ENCODE measurements around the gene BLOC1S6. TPM values are rescaled to one million over a fixed set of nuclear protein-coding genes. Genes with fewer than 3 reads are reported as not detected.

The BLOC1S6 gene
- total and polyA plus RNA-seq, 8 donors: 37.0 to 54.0 (median 50.2) TPM

DNA sequence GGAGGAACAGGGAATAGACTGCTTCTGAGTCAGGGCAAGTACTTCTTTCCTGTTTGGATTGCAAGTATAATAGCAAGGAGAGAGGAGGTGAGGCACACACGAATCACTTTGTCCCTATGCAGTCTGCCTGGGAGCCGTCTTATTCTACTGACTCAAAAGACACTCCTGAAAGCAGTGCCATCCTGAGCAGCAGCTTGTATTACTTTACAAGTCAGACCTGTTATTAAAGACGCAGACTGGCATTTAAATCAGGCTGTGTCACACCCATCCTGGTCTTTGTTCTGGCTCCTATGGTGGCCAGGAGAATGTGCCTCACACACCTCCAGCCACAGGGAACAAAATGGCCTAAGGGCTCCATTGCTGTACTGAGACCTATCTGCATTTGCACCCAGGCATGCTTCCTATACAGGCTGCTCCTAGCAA lies 29.7 kb downstream of the BLOC1S6 start:
- no peak for DNase-seq
- Histone ChIP-seq H3K27me3 (no peaks in the 10 kb centered on the region), H3K4me3 (no peak overlapping the region), H3K27ac (no peak overlapping the region), H3K9me3 (no peaks in the 10 kb centered on the region), H3K36me3 (no peaks in the 10 kb centered on the region), H3K4me1 (no peaks in the 10 kb centered on the region)
- TF ChIP-seq, protein P1, sequence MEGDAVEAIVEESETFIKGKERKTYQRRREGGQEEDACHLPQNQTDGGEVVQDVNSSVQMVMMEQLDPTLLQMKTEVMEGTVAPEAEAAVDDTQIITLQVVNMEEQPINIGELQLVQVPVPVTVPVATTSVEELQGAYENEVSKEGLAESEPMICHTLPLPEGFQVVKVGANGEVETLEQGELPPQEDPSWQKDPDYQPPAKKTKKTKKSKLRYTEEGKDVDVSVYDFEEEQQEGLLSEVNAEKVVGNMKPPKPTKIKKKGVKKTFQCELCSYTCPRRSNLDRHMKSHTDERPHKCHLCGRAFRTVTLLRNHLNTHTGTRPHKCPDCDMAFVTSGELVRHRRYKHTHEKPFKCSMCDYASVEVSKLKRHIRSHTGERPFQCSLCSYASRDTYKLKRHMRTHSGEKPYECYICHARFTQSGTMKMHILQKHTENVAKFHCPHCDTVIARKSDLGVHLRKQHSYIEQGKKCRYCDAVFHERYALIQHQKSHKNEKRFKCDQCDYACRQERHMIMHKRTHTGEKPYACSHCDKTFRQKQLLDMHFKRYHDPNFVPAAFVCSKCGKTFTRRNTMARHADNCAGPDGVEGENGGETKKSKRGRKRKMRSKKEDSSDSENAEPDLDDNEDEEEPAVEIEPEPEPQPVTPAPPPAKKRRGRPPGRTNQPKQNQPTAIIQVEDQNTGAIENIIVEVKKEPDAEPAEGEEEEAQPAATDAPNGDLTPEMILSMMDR (IDR thresholded peaks at IDR 0.05): no peak
- intact Hi-C loops (cut with DNase I): no loop called here
- no peak for ATAC-seq

DNA sequence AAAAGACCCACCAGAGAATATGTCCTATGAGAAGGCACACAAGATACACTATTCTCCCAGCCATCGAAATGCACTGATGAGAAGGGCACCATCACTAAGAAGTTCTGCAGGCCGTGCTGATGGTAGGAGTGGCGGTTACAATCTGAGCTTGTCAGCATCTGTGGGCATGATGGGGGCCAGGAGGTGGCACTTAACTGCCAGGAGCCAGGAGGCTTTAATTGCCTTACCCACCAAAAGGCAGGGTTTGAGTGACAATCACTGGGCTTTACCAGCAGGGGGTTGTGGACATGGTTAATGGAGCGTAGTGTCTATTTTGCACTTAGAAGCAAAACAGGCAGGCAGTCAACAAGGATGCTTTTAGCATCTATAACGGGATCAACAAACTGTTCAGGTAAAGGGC lies 31.6 kb downstream of the BLOC1S6 start:
- Histone ChIP-seq H3K9me3 (no peaks in the 10 kb centered on the region), H3K4me1 (no peaks in the 10 kb centered on the region)

DNA sequence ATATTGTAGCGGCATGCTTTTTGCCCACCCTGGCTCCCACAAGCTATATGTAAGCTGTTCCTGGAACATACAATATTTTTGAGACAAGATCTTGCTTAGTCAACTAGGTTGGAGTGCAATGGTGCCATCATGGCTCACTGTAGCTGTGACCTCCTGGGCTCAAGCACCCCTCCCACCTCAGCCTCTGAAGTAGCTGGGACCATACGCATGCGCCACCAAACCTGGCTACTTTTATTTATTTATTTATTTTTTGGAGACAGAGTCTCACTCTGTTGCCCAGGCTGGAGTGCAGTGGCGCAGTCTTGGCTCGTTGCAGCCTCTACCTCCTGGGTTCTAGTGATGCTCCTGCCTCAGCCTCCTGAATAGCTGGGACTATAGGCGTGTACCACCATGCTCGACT lies 41.0 kb downstream of the BLOC1S6 start:
- Histone ChIP-seq H3K36me3 (no peaks in the 10 kb centered on the region), H3K4me3 (no peak overlapping the region), H3K27me3 (no peaks in the 10 kb centered on the region), H3K4me1 (peaks cover 0 to 9% of the 10 kb centered on the region in 2 donors), H3K27ac (no peak overlapping the region), H3K9me3 (peaks cover 0 to 32% of the 10 kb centered on the region in 2 donors)
- DNase-seq (no peak), ATAC-seq (no peak)
- TF ChIP-seq, protein P1 (IDR thresholded peaks at IDR 0.05): no peak
- intact Hi-C loops (cut with DNase I): no loop called here

More for the DNA sequence above, 31.6 kb downstream of the BLOC1S6 start:
- DNase-seq (no peak), ATAC-seq (no peak)
- Histone ChIP-seq H3K4me3 (no peak overlapping the region), H3K27me3 (no peaks in the 10 kb centered on the region), H3K27ac (no peak overlapping the region), H3K36me3 (no peaks in the 10 kb centered on the region)
- intact Hi-C loops (cut with DNase I): no loop called here
- TF ChIP-seq, protein P1 (IDR thresholded peaks at IDR 0.05): no peak

DNA sequence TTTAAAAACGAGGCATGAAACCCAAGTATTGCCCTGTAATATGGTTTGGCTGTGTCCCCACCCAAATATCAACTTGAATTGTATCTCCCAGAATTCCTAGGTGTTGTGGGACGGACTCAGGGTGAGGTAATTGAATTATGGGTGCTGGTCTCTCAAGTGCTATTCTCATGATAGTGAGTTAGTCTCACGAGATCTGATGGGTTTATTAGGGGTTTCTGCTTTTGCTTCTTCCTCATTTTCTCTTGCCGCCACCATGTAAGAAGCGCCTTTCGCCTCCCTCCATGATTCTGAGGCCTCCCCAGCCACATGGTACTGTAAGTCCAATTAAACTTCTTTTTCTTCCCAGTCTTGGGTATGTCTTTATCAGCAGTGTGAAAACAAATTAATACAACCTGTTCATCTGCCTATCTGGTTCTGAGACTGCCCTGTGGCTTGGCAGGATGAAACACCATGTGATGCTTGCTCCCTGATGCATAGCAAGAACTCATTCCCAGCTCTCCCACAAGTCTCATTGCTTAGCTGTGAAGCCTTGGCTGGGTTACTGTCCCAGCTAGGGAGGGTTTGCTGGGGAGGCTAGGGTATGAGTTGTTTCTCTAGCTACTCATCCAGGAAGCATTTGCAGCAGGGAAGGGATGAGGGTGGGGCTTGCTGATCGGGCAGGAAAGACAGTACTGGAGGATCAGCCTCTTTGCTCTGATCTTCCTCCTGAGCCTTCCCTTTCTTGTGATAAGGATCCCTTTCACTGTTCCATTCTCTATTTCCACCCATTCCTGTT lies 43.9 kb downstream of the BLOC1S6 start:
- no peaks in the 10 kb centered on the region for H3K27me3 ChIP-seq
- peaks cover 0 to 18% of the 10 kb centered on the region in 2 donors for H3K9me3 ChIP-seq
- no peak for ATAC-seq
- H3K4me3 ChIP-seq: peak overlapping the region in 1 of 2 donors; percentile 24
- intact Hi-C loops (cut with DNase I): no loop called here
- DNase-seq: no peak
- no peaks in the 10 kb centered on the region for H3K36me3 ChIP-seq
- peaks cover 0 to 23% of the 10 kb centered on the region in 2 donors for H3K4me1 ChIP-seq
- H3K27ac ChIP-seq: peak overlapping the region; percentile 13 to 68
- TF ChIP-seq, protein P1 (IDR thresholded peaks at IDR 0.05): no peak

- peaks cover under 1 to 29% of the 10 kb centered on the region in 2 donors for H3K4me1 ChIP-seq
- H3K4me3 ChIP-seq: peak overlapping the region in 1 of 2 donors; percentile 24
- H3K36me3 ChIP-seq: no peaks in the 10 kb centered on the region
- TF ChIP-seq, protein P1 (IDR thresholded peaks at IDR 0.05): no peak
- DNase-seq (no peak), ATAC-seq (no peak)
- intact Hi-C loops (cut with DNase I): no loop called here
- H3K9me3 ChIP-seq: peaks cover 0 to 12% of the 10 kb centered on the region in 2 donors
- H3K27me3 ChIP-seq: no peaks in the 10 kb centered on the region
- peak overlapping the region; percentile 13 to 68 for H3K27ac ChIP-seq
Measured at GRCh38 chr15:45631776-45632175, 44.6 kb downstream of the BLOC1S6 start.
